OCI-LY7 (cell line): ENCODE data around the gene TEAD2.

Experiments used
- CTCF ChIP-seq: fragments of 200-600 bp; sonication (generic); conservative IDR thresholded peaks from 2 replicates; pipeline ENCODE4 v1.5.1; 2014; ENCODE audit warnings: mild to moderate bottlenecking, antibody characterized with exemption, low read length, moderate library complexity, mixed read lengths
- EZH2phosphoT487 ChIP-seq: fragments of 200-600 bp; sonication (generic); IDR thresholded peaks from 2 replicates; pipeline ENCODE4 v1.6.1; 2018; ENCODE audit warnings: low read depth, borderline replicate concordance, mild to moderate bottlenecking, mixed run types, antibody characterized with exemption, low read length, moderate library complexity, mixed read lengths

DNA sequence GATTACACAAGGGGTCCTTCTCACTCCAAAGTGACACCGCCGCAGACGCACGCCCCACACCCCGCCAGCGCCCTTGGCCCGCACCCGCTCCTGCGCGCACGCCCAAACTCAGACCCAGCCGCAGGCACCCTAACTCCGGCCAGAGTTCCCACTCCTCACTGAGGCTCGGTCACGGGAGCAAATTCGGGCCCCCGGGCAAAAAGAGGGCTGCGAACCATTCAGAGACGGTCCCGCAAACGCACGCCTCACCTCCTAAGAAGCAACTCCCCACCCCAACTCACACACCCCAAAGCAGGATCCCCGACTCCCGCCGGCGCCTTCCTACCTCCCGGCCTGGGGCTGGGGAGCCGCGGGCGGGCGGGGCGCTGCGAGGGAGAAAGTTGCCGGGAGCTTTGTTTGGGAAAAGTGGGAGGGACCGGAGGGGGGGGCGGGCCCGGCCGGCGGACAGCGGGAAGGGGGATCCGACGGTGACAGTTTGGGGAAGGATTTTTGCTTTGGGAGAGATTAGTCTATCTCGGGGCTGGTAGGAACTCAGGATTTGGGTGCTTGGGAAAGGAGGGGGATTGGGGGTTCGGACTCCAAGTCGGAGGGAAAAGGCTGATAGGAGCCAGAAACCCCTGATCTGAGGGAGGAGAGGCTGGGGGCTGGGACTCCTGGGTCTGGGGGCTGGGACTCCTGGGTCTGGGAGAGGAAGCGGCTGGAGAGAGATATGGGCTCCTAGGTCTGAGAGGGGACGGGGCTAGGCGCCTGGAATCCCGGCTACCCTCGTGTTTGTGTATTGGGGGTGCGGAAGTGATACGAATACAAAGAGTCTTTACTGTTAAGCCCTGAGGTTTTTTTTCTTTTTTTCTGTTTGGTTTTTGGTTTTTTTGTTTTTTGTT lies at the start of gene TEAD2:
- TF ChIP-seq EZH2phosphoT487, result no peak
- no peak for TF ChIP-seq CTCF
